EL (cell line): ENCODE measurements around the gene TM4SF5.
"Not testable (repeated sequence)": the region's sequence is repeated elsewhere in the genome, so short reads cannot be mapped to it uniquely, and the experiment has no call there.

ENCODE experiments used
- DNase-seq: peaks from one replicate; pipeline ENCODE4 v3.0.0-alpha.2; 2016

TM4SF5 gene

GRCh38 chr17:4790705-4791088 lies 19.0 kb downstream of the TM4SF5 start:
- no peak for DNase-seq

- DNase-seq: no peak
Observed at GRCh38 chr17:4795168-4795567, 23.5 kb downstream of the TM4SF5 start.

- peak; percentile 56 for DNase-seq
Observed at GRCh38 chr17:4796552-4796920, 24.9 kb downstream of the TM4SF5 start.

GRCh38 chr17:4800462-4801196 lies 28.9 kb downstream of the TM4SF5 start:
- DNase-seq: no peak

- no peak for DNase-seq
Observed at GRCh38 chr17:4802228-4802627, 30.5 kb downstream of the TM4SF5 start, which contains the start of gene C17orf114. Gene C17orf114, minus strand, starts transcription at chr17:4802328.

GRCh38 chr17:4806456-4806776 lies 34.7 kb downstream of the TM4SF5 start:
- no peak for DNase-seq

- DNase-seq: peak; percentile 86
Observed at GRCh38 chr17:4806777-4807604, 35.3 kb downstream of the TM4SF5 start, which contains the start of gene PLD2. Gene PLD2, plus strand, starts transcription at chr17:4807152. Its CDS starts 621 bp downstream, at chr17:4807773.

GRCh38 chr17:4807605-4808377 lies 36.1 kb downstream of the TM4SF5 start:
- DNase-seq: no peak

GRCh38 chr17:4808378-4808767 lies 36.7 kb downstream of the TM4SF5 start:
- no peak for DNase-seq

- DNase-seq: no peak
Observed at GRCh38 chr17:4810696-4811290, 39.1 kb downstream of the TM4SF5 start.

- no peak for DNase-seq
Observed at GRCh38 chr17:4811471-4811870, 39.8 kb downstream of the TM4SF5 start.

GRCh38 chr17:4812690-4813089 lies 41.0 kb downstream of the TM4SF5 start:
- no peak for DNase-seq

- no peak for DNase-seq
Observed at GRCh38 chr17:4815043-4815675, 43.5 kb downstream of the TM4SF5 start.

GRCh38 chr17:4816826-4817225 lies 45.1 kb downstream of the TM4SF5 start:
- DNase-seq: no peak

GRCh38 chr17:4818276-4818675 lies 46.6 kb downstream of the TM4SF5 start:
- no peak for DNase-seq

GRCh38 chr17:4822835-4823234 lies 51.1 kb downstream of the TM4SF5 start:
- DNase-seq: no peak

- DNase-seq: no peak
Observed at GRCh38 chr17:4823373-4824089, 51.8 kb downstream of the TM4SF5 start.

- no peak for DNase-seq
Observed at GRCh38 chr17:4827399-4827798, 55.7 kb downstream of the TM4SF5 start.

GRCh38 chr17:4832829-4833177 lies 61.1 kb downstream of the TM4SF5 start:
- DNase-seq: not testable (repeated sequence)
